ENCODE results near the gene TMEM198. TPM values are rescaled to one million over a fixed set of nuclear protein-coding genes. Genes with fewer than 3 reads are reported as not detected.

Gene TMEM198
- total and polyA plus RNA-seq, 9 of the 15 experiments (the other 6 are each of a cell fraction or from before 2014, with no cell fraction given): 0.03 to 3.8 (median 1.0) TPM

- TF ChIP-seq KDM5B (IDR thresholded peaks at IDR 0.05; ENCODE audit: insufficient replicate concordance, low read depth, low read length) (no peak), KAT2B (IDR thresholded peaks at IDR 0.05; ENCODE audit: low read depth, low read length) (no peak), TAF7 (tag; IDR thresholded peaks at IDR 0.05) (no peak), PCBP1 (IDR thresholded peaks at IDR 0.05; ENCODE audit: low read depth, low read length, poor library complexity, severe bottlenecking) (peak; percentile 82), ZNF75A (CRISPR knock-in tag; IDR thresholded peaks at IDR 0.05) (no peak), HNRNPK (IDR thresholded peaks at IDR 0.05; ENCODE audit: low read depth, low read length, poor library complexity, severe bottlenecking) (no peak), SRSF9 (IDR thresholded peaks at IDR 0.05; ENCODE audit: borderline replicate concordance, low read depth, low read length) (no peak), BDP1 (IDR thresholded peaks at IDR 0.05; ENCODE audit: insufficient read depth, insufficient read length) (no peak), CUX1 (CRISPR knock-in tag; IDR thresholded peaks at IDR 0.05) (no peak), HMGN3 (IDR thresholded peaks at IDR 0.05; ENCODE audit: borderline replicate concordance, extremely low read depth, insufficient read length, low read depth, low read length) (peak; percentile 100), EHMT2 (IDR thresholded peaks at IDR 0.05) (no peak), ILK (tag; IDR thresholded peaks at IDR 0.05; ENCODE audit: borderline replicate concordance, low read depth) (no peak), PBX2 (CRISPR knock-in tag; IDR thresholded peaks at IDR 0.05; ENCODE audit: low read depth) (0 out of 2 replicates have a peak, but pooled peaks have one; percentile 28), PBX2 (tag; conservative IDR thresholded peaks at IDR 0.05; ENCODE audit: low read depth) (peak; percentile 82), CTBP1 (IDR thresholded peaks at IDR 0.05; ENCODE audit: borderline replicate concordance) (peak; percentile 96), ZNF121 (CRISPR knock-in tag; conservative IDR thresholded peaks at IDR 0.05) (no peak)
Measured at GRCh38 chr2:219514196-219514761, 29.5 kb upstream of the TMEM198 start, which contains the start of gene ASIC4 (continued).

Data from K562 (cell line).